ENCODE data around the gene SIRT3. TPM values are rescaled to one million over a fixed set of nuclear protein-coding genes. Genes with fewer than 3 reads are reported as not detected.
"Not testable (repeated sequence)": the region's sequence is repeated elsewhere in the genome, so short reads cannot be mapped to it uniquely, and the experiment has no call there.

Gene SIRT3
- total and polyA plus RNA-seq, 8 donors, result 7.7 to 25.1 (median 11.8) TPM

DNA sequence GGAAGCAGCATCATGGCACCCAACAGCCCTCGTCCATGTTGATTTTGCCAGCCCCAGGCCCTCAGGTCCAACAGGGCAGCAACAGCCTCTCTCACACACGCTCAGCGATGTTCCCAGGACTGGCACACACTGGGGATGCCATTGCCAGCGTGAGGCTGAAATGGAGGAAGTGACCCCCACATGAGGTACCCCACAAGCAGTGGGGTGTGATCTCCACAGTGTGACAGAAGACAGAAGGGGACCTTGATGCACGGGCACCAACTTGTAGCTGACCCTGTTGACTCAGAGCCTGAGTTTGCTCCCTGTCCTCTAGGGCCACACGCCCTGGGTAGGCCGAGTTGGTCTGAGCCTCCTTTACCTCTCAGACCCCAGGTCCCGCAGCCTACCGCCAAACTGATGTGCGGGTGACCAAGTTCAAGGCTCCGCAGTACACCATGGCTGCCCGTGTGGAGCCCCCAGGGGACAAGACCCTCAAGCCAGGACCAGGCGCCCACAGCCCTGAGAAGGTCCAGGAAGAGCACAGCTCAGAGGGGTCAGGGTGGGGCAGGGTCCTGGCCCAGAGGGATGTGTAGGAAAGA is 37.0 kb downstream of the SIRT3 start:
- ATAC-seq (no peak), FAIRE-seq (no peak), DNase-seq (peak in 4 of 6 donors; percentile 14 to 70 (median 41))
- Histone ChIP-seq H3K27me3 (no peaks in the 10 kb centered on the region), H3K4me1 (no peaks in the 10 kb centered on the region), H3K27ac (no peak overlapping the region), H3K4me3 (no peak overlapping the region), H3K9me3 (no peaks in the 10 kb centered on the region), H3K36me3 (peaks cover 0 to 19% (median 3%) of the 10 kb centered on the region in 3 donors)
- TF ChIP-seq, protein P1, sequence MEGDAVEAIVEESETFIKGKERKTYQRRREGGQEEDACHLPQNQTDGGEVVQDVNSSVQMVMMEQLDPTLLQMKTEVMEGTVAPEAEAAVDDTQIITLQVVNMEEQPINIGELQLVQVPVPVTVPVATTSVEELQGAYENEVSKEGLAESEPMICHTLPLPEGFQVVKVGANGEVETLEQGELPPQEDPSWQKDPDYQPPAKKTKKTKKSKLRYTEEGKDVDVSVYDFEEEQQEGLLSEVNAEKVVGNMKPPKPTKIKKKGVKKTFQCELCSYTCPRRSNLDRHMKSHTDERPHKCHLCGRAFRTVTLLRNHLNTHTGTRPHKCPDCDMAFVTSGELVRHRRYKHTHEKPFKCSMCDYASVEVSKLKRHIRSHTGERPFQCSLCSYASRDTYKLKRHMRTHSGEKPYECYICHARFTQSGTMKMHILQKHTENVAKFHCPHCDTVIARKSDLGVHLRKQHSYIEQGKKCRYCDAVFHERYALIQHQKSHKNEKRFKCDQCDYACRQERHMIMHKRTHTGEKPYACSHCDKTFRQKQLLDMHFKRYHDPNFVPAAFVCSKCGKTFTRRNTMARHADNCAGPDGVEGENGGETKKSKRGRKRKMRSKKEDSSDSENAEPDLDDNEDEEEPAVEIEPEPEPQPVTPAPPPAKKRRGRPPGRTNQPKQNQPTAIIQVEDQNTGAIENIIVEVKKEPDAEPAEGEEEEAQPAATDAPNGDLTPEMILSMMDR (IDR thresholded peaks at IDR 0.05), result no peak
- intact Hi-C loops (cut with DNase I), result no loop called here
- WGBS, 2 donors, result 84 to 92% methylated on average over 13 of the region's 13 CpGs

DNA sequence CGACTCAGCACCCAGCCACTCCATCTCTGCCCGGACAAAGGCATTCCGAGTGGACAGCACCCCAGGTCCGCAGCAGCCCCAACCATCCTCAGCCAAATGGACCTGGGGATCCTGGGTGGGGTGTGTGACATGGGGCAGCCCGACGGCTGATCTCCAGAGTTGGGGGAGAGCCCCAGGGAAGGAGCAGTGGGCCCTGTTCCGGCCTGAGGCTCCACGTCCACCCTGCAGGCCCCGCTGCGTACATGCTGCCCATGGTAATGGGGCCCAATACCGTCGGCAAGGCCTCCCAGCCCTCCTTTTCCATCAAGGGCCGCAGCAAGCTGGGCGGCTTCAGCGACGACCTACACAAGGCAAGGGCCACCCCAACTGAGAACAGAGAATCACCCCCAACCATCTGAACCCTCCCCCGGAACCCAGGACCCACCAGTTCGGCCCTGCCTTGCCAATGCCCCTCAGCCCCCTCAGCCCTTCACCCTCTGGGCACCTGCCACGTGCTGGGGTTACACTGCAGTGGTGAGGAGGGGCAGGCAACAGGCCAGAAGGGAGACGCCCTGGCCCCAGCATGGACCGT is 37.8 kb downstream of the SIRT3 start:
- no peak overlapping the region for H3K27ac ChIP-seq
- no peaks in the 10 kb centered on the region for H3K27me3 ChIP-seq
- H3K9me3 ChIP-seq, result no peaks in the 10 kb centered on the region
- DNase-seq (peak in 4 of 6 donors; percentile 11 to 70 (median 37)), ATAC-seq (no peak), FAIRE-seq (no peak)
- WGBS, 2 donors, result 82 to 89% methylated on average over 21 of the region's 21 CpGs
- no peaks in the 10 kb centered on the region for H3K4me1 ChIP-seq
- intact Hi-C loops (cut with DNase I), result no loop called here
- H3K36me3 ChIP-seq, result peaks cover 0 to 17% (median 0%) of the 10 kb centered on the region in 3 donors
- TF ChIP-seq, protein P1 (IDR thresholded peaks at IDR 0.05), result no peak
- H3K4me3 ChIP-seq, result no peak overlapping the region

DNA sequence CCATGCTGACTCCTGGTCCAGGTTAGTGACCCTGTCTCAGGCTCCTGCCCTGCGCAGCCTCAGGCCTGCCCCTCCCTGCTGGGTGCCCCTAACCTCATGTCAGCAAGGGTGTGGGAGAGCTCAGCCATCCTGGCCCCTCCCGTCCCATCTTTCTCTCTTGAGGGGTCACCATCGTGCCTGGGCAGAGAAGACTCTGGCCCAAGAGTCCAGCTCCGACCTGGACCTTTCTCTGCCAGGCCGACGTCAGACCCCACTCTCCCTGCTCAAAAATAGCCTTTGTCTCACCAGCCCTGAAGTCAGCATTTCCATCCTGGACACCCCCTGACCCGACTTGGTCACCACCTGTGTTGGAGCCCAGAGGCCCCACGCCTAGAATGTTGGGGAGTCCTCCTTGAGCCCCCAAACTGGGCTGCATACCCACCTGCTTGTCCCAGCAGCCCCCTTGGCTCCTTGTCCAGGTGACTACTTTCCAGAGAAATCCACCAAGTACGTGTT is 38.4 kb downstream of the SIRT3 start:
- H3K4me1 ChIP-seq, result no peaks in the 10 kb centered on the region
- no peaks in the 10 kb centered on the region for H3K9me3 ChIP-seq
- no peak overlapping the region for H3K27ac ChIP-seq
- TF ChIP-seq, protein P1 (IDR thresholded peaks at IDR 0.05), result no peak
- H3K36me3 ChIP-seq, result peaks cover 0 to 15% (median 0%) of the 10 kb centered on the region in 3 donors
- no peak for FAIRE-seq
- no peak overlapping the region for H3K4me3 ChIP-seq
- intact Hi-C loops (cut with DNase I), result no loop called here
- 70 to 82% methylated on average over 9 of the region's 9 CpGs for WGBS, 2 donors
- DNase-seq, result peak in 4 of 6 donors; percentile 12 to 50 (median 31)
- no peaks in the 10 kb centered on the region for H3K27me3 ChIP-seq
- no peak for ATAC-seq

DNA sequence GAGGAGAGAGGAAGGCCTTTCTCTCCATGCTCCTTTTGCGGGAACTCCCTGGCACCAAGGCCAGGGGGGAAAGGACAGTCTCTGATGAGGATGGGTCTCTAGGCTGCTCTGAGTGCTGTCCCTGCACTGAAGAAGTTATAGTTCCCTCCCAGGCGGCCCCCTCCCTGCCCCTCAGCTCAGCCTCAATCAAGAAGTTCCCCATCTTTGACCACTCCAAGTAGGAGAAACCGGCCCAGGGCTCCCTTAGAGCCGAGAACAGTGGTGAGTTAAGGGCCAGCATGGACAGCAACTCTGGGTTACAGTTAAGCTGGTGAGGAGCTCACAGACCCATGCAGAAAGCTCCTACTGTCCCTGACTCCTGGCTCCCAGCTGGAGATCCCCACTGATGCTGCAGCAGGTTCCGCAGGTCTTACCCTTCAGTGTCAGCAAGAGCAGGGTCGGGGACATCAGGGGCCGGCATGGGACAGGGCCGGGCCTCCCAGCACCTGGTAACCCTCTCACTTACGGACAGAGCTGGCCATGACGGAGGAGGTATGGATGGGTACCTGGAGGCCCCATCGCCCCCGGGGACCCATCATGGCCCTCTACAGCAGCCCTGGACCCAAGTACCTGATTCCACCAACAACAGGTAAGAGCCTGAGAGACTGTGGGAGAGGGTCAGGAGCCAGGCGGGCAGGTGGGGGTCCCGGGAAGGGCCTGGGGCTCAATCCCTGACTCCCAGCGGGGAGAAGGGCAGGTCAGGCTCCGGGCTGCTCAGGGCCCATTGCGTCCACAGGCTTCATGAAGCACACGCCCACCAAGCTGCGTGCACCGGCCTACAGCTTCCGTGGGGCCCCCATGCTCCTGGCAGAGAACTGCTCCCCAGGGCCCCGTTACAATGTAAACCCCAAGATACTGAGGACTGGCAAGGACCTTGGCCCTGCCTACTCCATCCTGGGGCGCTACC is 39.1 kb downstream of the SIRT3 start:
- FAIRE-seq (no peak), DNase-seq (peak in 4 of 6 donors; percentile 9 to 69 (median 33)), ATAC-seq (no peak)
- Histone ChIP-seq H3K4me1 (no peaks in the 10 kb centered on the region), H3K36me3 (peaks cover 0 to 7% (median 0%) of the 10 kb centered on the region in 3 donors), H3K27me3 (no peaks in the 10 kb centered on the region), H3K4me3 (no peak overlapping the region), H3K9me3 (no peaks in the 10 kb centered on the region), H3K27ac (no peak overlapping the region)
- whole genome bisulfite sequencing, 2 donors, result 67 to 82% methylated on average over 23 of the region's 23 CpGs
- intact Hi-C loops (cut with DNase I), result no loop called here
- TF ChIP-seq, protein P1 (IDR thresholded peaks at IDR 0.05), result no peak

DNA sequence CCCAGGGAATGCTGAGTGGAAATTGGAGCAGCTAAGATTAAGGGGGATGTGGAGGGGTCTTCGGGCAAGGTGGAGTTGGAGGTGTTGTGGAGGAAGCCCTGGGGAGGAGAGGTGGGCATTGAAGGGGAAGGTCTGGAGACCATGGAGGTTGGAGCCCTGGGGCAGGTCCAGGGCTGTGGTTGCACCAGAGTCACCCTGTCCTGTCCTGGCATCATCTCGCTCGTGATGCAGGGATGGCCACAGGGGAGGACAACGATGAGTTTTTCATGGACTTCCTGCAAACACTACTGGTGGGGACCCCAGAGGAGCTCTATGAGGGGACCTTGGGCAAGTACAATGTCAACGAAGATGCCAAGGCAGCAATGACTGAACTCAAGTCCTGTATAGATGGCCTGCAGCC is 42.7 kb downstream of the SIRT3 start:
- H3K27me3 ChIP-seq; H3K36me3 ChIP-seq; H3K9me3 ChIP-seq; intact Hi-C loops (cut with DNase I); H3K27ac ChIP-seq; FAIRE-seq; H3K4me1 ChIP-seq; H3K4me3 ChIP-seq: not testable (repeated sequence)
- 77 to 85% methylated on average over 5 of the region's 5 CpGs for WGBS, 2 donors
- ATAC-seq (peak in 2 of 4 donors; percentile 12 to 15), DNase-seq (peak in 5 of 6 donors; percentile 4 to 50 (median 32))

DNA sequence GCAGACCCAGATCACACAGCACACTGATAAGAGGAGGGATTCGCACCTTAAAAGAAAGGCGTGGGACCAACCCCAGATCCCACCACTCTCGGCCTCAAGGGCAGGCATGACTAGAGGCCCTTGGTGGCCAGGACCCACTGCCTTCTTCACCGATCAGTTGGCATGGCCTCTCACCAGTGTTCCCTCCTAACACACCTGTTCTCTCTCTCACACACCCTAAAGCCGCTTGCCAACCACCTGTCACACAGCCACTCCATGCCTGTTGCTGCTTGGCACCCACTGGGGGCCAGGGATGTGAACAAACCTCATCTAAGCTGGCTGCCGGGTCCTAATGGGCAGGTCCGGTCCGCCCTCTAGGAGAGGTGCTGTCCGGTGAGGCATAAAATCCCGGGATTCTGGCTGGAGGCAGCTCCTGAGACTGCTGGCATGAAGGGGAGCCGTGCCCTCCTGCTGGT is 43.4 kb downstream of the SIRT3 start, which contains the start of gene SCGB1C1:
TSS of gene SCGB1C1 (plus strand) at position 405 of the 455 bp plus-strand sequence. CDS start at position 427, 22 bp downstream.
- H3K36me3 ChIP-seq; H3K4me3 ChIP-seq; H3K27me3 ChIP-seq; H3K9me3 ChIP-seq; FAIRE-seq; H3K4me1 ChIP-seq; intact Hi-C loops (cut with DNase I); H3K27ac ChIP-seq: not testable (repeated sequence)
- WGBS, 2 donors, result 37 to 45% methylated on average over 4 to 5 of the region's 11 CpGs
- DNase-seq (peak in 2 of 6 donors; percentile 19 to 27), ATAC-seq (peak; percentile 67 to 83 (median 73))
